Measurements from ENCODE around the gene BSPRY.

DNA sequence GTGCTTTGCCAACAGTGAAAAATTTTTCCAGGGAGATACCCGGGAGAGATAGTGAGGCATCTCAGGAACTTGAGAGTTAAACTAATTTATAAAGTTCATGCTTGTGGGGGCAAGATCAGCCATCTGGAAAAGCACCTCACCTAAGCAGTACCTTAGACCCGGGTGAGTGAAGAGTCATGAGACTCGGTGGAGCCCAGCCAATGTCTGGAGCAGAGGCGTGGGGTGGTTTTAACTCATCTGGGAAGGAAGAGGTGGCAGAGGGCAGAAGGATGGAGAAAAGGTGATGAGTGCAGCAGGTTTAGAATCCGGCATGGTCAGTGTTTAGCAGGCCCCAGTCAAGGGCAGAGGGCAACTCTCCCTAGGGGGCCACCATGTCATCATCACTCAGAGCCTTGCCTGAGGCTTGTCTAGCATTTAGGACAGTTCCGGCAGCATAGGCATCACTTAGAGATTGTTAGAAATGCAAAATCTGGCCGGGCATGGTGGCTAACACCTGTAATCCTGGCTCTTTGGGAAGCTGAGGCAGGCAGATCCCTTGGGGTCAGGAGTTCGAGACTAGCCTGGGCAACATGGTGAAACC is 41.9 kb upstream of the BSPRY start:
- TF ChIP-seq, protein P1, sequence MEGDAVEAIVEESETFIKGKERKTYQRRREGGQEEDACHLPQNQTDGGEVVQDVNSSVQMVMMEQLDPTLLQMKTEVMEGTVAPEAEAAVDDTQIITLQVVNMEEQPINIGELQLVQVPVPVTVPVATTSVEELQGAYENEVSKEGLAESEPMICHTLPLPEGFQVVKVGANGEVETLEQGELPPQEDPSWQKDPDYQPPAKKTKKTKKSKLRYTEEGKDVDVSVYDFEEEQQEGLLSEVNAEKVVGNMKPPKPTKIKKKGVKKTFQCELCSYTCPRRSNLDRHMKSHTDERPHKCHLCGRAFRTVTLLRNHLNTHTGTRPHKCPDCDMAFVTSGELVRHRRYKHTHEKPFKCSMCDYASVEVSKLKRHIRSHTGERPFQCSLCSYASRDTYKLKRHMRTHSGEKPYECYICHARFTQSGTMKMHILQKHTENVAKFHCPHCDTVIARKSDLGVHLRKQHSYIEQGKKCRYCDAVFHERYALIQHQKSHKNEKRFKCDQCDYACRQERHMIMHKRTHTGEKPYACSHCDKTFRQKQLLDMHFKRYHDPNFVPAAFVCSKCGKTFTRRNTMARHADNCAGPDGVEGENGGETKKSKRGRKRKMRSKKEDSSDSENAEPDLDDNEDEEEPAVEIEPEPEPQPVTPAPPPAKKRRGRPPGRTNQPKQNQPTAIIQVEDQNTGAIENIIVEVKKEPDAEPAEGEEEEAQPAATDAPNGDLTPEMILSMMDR (IDR thresholded peaks at IDR 0.05; ENCODE audit: insufficient read depth, low read depth, low read length) = no peak
- no peak for TF ChIP-seq EZH2 (IDR thresholded peaks at IDR 0.05; ENCODE audit: insufficient read depth, low read length)

Measured in astrocyte (in vitro differentiated cells and primary cell).